Hematopoietic multipotent progenitor cell treated with erythropoietin and hydrocortisone succinate and interleukin-3 and kit ligand, for 4 days (in vitro differentiated cells): ENCODE measurements around the gene TEX44.
A peak's percentile ranks its signal among the peaks of the same experiment; 100 is the strongest.
"Not testable (repeated sequence)": the region's sequence is repeated elsewhere in the genome, so short reads cannot be mapped to it uniquely, and the experiment has no call there.

Source experiments
- DNase-seq: peaks from one replicate; pipeline ENCODE4 v3.0.0-alpha.2; 2015

Gene TEX44

DNA sequence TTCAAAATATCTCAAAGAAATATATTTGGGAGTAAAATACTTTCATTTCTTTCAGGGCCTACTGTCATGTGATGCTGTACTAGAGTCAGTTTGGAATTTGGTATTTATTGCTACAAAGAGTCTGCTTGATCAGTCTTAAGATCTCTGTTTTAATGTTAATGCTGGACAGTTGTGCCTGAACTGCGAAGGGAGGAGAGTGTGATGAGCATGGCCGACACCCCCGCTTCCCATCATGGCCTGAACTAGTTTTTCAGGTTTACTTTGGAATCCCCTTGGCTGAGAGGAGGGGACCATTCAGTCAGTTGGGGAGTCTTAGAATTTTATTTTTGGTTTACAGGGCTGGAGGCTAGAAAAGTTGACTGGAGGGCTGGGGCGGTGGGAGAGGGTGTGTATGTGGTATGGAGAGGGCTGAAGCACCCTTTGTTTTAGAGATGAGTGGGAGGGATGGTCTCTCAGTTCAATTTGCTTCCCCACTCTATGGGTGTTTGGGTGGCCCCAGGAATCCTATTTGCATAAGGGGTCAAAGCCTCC lies 20.9 kb upstream of the TEX44 start:
- DNase-seq: no peak

DNA sequence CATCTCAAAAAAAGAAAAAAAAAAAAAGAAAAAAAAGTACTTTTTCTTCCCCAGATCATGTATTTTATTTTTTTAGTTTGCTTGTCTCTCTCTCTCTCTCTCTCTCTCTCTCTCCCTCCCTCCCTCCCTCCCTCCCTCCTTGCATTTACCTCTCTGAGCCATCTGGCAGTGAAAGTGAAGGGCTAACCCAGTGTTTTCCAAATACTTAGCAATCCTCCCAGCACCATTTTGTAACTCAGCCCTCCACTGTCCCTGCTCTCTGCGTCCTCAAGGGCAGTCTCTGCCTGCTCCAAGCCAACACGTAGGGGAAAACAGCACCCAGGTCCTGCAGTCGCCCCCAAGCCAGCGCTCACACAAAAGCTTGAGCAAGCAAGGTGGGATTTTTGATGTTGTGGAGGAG lies 19.6 kb upstream of the TEX44 start:
- no peak for DNase-seq

- no peak for DNase-seq
Measured at GRCh38 chr2:231573698-231574421, 18.8 kb upstream of the TEX44 start.

DNA sequence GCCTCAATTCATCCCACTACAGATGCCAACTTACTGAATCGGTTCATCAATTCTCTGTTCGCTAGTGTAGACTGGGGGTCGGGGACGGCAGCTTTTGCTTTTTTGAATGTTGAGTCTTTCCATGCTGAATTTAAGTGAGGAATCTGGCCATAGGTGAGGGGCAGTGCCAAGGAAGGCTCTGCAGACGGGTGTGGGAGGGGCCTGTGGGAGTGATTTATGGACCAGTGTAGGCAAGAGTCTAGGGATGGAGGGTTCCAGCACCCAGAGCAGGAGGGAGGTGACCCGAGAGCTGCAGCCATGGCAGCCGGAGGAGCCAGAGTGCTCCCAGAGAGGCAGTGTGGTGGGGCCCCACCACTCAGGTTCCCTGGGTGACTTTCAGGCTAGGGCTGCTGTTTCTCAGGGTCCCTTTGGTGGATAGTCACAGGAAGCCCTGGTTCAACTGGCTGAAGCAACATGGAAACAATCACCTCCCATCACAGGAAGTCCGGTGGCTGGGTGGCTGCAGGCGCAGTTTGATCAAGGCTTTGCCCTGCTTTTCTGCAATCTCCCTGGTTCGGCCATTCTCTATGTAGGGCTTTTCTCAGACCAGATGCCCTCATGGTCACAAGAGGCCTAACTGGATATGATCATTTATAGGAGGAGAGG lies 16.9 kb upstream of the TEX44 start:
- no peak for DNase-seq

DNA sequence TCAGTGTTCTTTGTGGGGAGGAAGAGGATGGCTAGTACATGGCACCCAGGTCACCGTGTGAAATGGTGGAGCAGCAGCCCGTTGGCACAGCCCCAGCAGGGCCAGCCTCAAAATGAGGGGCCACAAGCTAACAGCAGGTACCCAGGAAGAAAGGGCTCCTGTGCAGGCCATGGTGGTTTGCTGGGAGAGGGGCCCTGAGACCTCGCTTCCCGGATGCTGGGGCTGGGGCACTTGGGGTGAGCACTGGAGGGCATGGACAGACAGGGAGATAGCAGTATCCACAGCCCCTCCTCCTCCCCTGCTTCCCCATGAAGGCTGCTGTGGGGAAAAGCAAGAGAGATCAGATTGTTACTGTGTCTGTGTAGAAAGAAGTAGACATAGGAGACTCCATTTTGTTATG lies 16.2 kb upstream of the TEX44 start:
- DNase-seq: no peak

DNA sequence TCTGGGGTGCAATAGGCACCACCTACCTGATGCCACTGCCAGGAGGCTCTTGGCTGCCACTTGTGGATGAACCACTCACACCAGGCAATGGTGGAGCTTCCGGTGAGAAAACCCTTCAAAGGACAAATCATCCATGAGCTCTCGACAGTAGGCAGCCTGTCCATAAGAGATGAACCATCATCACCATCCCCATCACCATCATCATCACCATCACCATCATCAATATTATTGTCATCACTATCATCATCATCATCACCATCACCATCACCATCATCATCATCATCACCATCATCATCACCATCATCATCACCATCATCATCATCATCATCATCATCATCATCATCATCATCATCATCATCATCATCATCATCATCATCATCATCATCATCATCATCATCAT lies 14.0 kb upstream of the TEX44 start:
- DNase-seq: not testable (repeated sequence)

DNA sequence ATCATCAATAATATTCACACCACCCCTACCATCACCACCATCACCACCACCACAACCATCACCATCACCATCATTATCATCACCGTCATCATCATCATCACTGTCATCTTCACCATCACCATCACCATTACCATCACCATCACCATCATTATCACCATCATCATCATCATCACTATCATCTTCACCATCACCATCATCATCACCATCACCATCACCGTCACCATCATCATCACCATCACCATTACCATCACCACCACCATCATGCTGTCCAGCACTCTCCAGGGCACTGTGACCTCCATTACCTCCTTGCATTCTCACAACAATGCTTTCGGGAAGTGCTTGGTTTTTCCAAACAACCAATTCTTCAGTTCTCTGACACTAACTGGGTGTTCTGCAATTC lies 13.1 kb upstream of the TEX44 start:
- no peak for DNase-seq

DNA sequence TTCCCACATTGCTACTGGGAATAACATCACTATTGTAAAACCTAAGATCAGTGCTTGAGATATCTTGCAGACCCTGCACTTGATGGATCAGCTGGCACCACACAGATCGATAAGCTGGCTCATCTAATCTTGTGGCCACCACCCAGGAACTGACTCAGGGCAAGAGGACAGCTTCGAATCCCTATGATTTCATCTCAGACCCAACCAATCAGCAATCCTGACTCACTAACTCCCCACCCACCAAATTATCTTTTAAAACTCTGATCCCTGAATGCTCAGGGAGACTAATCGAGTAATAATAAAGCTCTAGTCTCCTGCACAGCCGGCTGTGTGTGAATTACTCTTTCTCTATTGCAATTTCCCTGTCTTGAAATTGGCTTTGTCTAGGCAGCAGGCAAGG lies 11.3 kb upstream of the TEX44 start:
- no peak for DNase-seq

DNA sequence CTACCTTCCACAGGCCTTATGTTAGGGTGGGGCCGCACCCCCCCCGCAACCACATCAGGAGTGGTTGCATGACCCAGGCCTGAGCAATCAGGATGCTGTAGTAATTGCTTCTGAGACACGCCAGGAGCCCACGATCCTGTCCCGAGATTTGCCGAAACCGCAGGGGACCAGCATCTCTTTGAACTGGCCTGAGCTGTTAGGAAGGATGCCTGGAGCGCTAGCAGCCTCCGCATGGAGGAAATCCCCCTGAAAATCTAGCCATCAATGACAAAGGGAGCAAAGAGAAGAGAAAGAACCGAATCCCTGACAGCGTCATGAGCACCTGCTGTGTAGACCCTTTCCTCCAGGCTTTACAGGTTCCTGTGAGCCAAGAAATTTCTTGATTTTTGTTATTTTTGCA lies 8.7 kb upstream of the TEX44 start:
- no peak for DNase-seq

- DNase-seq: not testable (repeated sequence)
Measured at GRCh38 chr2:231587744-231588143, 4.9 kb upstream of the TEX44 start.

DNA sequence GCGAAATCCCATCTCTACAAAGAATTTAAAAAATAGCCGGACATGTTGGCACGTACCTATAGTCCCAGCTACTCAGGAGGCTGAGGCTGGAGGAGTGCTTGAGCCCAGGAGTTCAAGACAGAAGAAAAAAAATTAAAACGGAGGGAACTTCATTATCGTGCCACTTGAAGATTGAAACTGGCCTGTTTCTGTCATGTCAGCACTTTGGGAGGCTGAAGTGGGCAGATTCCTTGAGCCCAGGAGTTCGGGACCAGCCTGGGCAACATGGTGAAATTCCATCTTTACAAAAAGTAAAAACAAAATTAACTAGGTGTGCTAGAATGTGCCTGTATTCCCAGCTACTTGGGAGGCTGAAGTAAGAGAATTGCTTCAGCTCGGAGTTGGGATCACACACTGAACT lies 3.0 kb upstream of the TEX44 start:
- no peak for DNase-seq

GRCh38 chr2:231590614-231591013 lies 2.0 kb upstream of the TEX44 start:
- no peak for DNase-seq

- DNase-seq: no peak
Measured at GRCh38 chr2:231593666-231594065, 1.0 kb downstream of the TEX44 start.

DNA sequence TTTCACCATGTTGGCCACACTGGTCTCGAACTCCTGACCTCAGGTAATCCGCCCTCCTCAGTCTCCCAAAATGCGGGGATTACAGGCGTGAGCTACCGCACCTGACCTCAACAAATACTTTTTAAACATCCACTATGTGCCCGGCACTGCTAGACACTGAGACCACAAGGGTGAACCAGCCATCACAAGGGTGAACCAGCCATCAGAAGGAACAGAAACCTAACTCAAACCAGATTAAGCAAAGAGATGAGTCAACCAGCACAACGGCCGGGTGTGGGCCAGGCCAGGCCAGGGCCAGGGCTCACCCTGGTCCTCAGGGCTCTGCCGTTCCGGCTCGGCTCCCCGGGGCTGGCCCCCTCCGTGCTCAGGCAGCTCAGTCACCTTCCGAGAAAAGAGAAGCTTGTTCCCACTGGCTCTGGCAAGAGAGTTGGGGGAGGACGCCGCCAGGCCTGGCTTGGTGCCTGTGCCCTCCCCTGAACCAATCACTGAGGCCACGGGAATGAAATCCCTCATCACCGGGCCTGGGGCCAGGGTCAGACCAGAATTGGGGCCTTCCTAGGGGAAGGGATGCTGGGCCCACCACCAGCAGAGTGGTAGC lies 4.4 kb downstream of the TEX44 start:
- no peak for DNase-seq

GRCh38 chr2:231597627-231598026 lies 5.0 kb downstream of the TEX44 start:
- no peak for DNase-seq

- DNase-seq: no peak
Measured at GRCh38 chr2:231600619-231601355, 8.1 kb downstream of the TEX44 start.

GRCh38 chr2:231601356-231602229 lies 8.9 kb downstream of the TEX44 start:
- DNase-seq: peak; percentile 91

- DNase-seq: no peak
Measured at GRCh38 chr2:231602859-231603467, 10.3 kb downstream of the TEX44 start.

GRCh38 chr2:231604101-231604684 lies 11.5 kb downstream of the TEX44 start:
- no peak for DNase-seq

GRCh38 chr2:231604685-231605606 lies 12.3 kb downstream of the TEX44 start:
- DNase-seq: peak; percentile 96
